OCI-LY7 (cell line): Measurements from ENCODE around the gene NEIL3.

Experiments
- CTCF ChIP-seq: fragments of 200-600 bp; sonication (generic); conservative IDR thresholded peaks from 2 replicates; pipeline ENCODE4 v1.5.1; 2014; ENCODE audit warnings: mild to moderate bottlenecking, antibody characterized with exemption, low read length, moderate library complexity, mixed read lengths
- EZH2phosphoT487 ChIP-seq: fragments of 200-600 bp; sonication (generic); IDR thresholded peaks from 2 replicates; pipeline ENCODE4 v1.6.1; 2018; ENCODE audit warnings: low read depth, borderline replicate concordance, mild to moderate bottlenecking, mixed run types, antibody characterized with exemption, low read length, moderate library complexity, mixed read lengths

DNA sequence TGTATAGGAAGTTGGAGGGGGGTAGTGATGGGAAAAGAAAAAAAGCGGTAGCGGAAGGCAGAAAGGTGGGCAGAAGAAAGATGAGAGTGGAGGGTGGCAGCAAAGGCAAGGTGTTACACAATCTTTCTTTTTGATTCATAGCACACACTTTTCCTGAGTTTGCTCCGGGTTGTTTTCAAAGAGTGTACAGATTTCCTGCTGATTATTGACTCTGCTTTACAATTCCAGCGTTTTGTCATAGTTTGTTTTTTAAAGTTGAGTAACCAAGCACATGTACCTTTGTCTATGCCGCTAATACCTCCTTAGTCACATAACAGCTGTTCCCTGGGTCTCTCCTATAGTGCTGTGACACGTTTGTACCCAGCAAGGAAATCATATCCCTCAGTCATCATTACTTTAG lies 82.3 kb downstream of the NEIL3 start:
- TF ChIP-seq CTCF (no peak), EZH2phosphoT487 (no peak)
